Body of pancreas (tissue), 4 donors: Measurements from ENCODE around the gene SERPINA4.

Experiments used
- CTCF ChIP-seq, 7 experiments: fragments of 450-650 bp in 4 of 7; fragments of 200-600 bp in 3 of 7; sonication (generic) in 3 of 7; IDR thresholded peaks; one replicate each; pipeline ENCODE4 v1.5.1; 2016 to 2019; ENCODE audit warnings: antibody characterized with exemption in 7 of 7
- POLR2A ChIP-seq, 3 donors: fragments of 450-650 bp; IDR thresholded peaks; one replicate each; pipeline ENCODE4 v1.6.1; 2016; ENCODE audit warnings: antibody characterized with exemption in 3 of 3, mild to moderate bottlenecking in 2 of 3

- TF ChIP-seq POLR2A (IDR thresholded peaks at IDR 0.05) (no peak), CTCF (IDR thresholded peaks at IDR 0.05) (no peak)
These were observed 29.8 kb downstream of the SERPINA4 start for GRCh38 chr14:94591073-94591472.
